Stomach (tissue), 4 donors: ENCODE measurements around the gene CCDC69.

ENCODE experiments used
- EP300 ChIP-seq: sonication (generic); formaldehyde crosslinking; IDR thresholded peaks from one replicate; pipeline ENCODE4 v1.6.1; 2017; ENCODE audit warnings: antibody characterized with exemption
- TF ChIP-seq, protein P1 (sequence below), 7 experiments: fragments of 450-650 bp in 4 of 7; fragments of 200-600 bp in 3 of 7; sonication (generic) in 3 of 7; IDR thresholded peaks; one replicate each; pipeline ENCODE4 v1.5.1; 2016 to 2019; ENCODE audit warnings: antibody characterized with exemption in 7 of 7, control low read depth in 2 of 7, mild to moderate bottlenecking in 1 of 7

- TF ChIP-seq, protein P1, sequence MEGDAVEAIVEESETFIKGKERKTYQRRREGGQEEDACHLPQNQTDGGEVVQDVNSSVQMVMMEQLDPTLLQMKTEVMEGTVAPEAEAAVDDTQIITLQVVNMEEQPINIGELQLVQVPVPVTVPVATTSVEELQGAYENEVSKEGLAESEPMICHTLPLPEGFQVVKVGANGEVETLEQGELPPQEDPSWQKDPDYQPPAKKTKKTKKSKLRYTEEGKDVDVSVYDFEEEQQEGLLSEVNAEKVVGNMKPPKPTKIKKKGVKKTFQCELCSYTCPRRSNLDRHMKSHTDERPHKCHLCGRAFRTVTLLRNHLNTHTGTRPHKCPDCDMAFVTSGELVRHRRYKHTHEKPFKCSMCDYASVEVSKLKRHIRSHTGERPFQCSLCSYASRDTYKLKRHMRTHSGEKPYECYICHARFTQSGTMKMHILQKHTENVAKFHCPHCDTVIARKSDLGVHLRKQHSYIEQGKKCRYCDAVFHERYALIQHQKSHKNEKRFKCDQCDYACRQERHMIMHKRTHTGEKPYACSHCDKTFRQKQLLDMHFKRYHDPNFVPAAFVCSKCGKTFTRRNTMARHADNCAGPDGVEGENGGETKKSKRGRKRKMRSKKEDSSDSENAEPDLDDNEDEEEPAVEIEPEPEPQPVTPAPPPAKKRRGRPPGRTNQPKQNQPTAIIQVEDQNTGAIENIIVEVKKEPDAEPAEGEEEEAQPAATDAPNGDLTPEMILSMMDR (IDR thresholded peaks at IDR 0.05) = no peak
- no peak for TF ChIP-seq EP300
These were observed 4.1 kb downstream of the CCDC69 start for GRCh38 chr5:151219789-151220188.
